Hepatocyte (in vitro differentiated cells): ENCODE measurements around the gene OR11G2. TPM values are rescaled to one million over a fixed set of nuclear protein-coding genes. Genes with fewer than 3 reads are reported as not detected.

Experiments used
- DNase-seq: peaks from one replicate; pipeline ENCODE4 v3.0.0-alpha.2; 2016; ENCODE audit warnings: low spot score
- H2AFZ ChIP-seq: fragments of 200-600 bp; sonication (generic); 2 replicates; pipeline ENCODE4 v1.6.0; 2016; ENCODE audit warnings: antibody characterized with exemption, mild to moderate bottlenecking
- H3K27ac ChIP-seq: fragments of 200-600 bp; sonication (generic); 2 replicates; pipeline ENCODE4 v1.5.1; 2016; ENCODE audit warnings: mild to moderate bottlenecking
- H3K27me3 ChIP-seq: fragments of 200-600 bp; sonication (generic); 2 replicates; pipeline ENCODE4 v1.6.1; 2016
- H3K36me3 ChIP-seq: fragments of 200-600 bp; sonication (generic); replicated peaks from 2 replicates; pipeline ENCODE4 v1.5.1; 2016; ENCODE audit warnings: low read depth; ENCODE audit not compliant: insufficient read depth
- H3K4me1 ChIP-seq: fragments of 200-600 bp; sonication (generic); 2 replicates; pipeline ENCODE4 v1.5.1; 2016; ENCODE audit warnings: mild to moderate bottlenecking, moderate library complexity; ENCODE audit not compliant: insufficient read depth
- H3K4me2 ChIP-seq: fragments of 200-600 bp; sonication (generic); 2 replicates; pipeline ENCODE4 v1.6.0; 2016
- H3K4me3 ChIP-seq: fragments of 200-600 bp; sonication (generic); 2 replicates; pipeline ENCODE4 v1.5.1; 2016; ENCODE audit warnings: mild to moderate bottlenecking
- H3K79me2 ChIP-seq: fragments of 200-600 bp; sonication (generic); 2 replicates; pipeline ENCODE4 v1.6.0; 2017; ENCODE audit warnings: mild to moderate bottlenecking
- H3K9me2 ChIP-seq: fragments of 200-600 bp; sonication (generic); replicated peaks from 2 replicates; pipeline ENCODE4 v1.6.0; 2017; ENCODE audit warnings: mild to moderate bottlenecking; ENCODE audit not compliant: insufficient read depth
- H3K9me3 ChIP-seq: fragments of 200-600 bp; sonication (generic); 2 replicates; pipeline ENCODE4 v1.5.1; 2016; ENCODE audit warnings: low read depth, mild to moderate bottlenecking
- H4K20me1 ChIP-seq: fragments of 200-600 bp; sonication (generic); 2 replicates; pipeline ENCODE4 v1.6.0; 2016; ENCODE audit warnings: mild to moderate bottlenecking; ENCODE audit not compliant: insufficient read depth, poor library complexity, severe bottlenecking
- EZH2 ChIP-seq: fragments of 200-600 bp; sonication (generic); IDR thresholded peaks from 2 replicates; pipeline ENCODE4 v1.6.1; 2016; ENCODE audit warnings: antibody characterized with exemption, mild to moderate bottlenecking, borderline replicate concordance
- EZH2phosphoT487 ChIP-seq: fragments of 200-600 bp; sonication (generic); IDR thresholded peaks from one replicate; pipeline ENCODE4 v1.6.1; 2018; ENCODE audit warnings: antibody characterized with exemption, mild to moderate bottlenecking, low read depth, moderate library complexity; ENCODE audit not compliant: unreplicated experiment, severe bottlenecking
- WGBS: methylation state at CpG from one replicate; pipeline ENCODE4 v1.1.6; 2016; ENCODE audit warnings: low lambda C conversion rate; ENCODE audit errors: missing lambda C conversion rate; 5-methylcytosine and 5-hydroxymethylcytosine counted together
- polyA plus RNA-seq: library from polyadenylated mRNA; unstranded; fragments of >200 nt; fragmentation: Nextera tagmentation; extraction: Ambion mirVana; gene quantifications from 2 replicates; pipeline ENCODE4 v1.2.1, GENCODE V29; 2016
- total RNA-seq: library from RNA; depleted of rRNA; stranded (reverse); fragments of >200 nt; gene quantifications from 2 replicates; pipeline ENCODE4 v1.2.3, GENCODE V29; 2014
- TF ChIP-seq, protein P1 (sequence below): fragments of 200-600 bp; sonication (generic); IDR thresholded peaks from 2 replicates; pipeline ENCODE4 v1.5.1; 2016; ENCODE audit warnings: antibody characterized with exemption, mild to moderate bottlenecking; ENCODE audit not compliant: poor library complexity

The OR11G2 gene, protein sequence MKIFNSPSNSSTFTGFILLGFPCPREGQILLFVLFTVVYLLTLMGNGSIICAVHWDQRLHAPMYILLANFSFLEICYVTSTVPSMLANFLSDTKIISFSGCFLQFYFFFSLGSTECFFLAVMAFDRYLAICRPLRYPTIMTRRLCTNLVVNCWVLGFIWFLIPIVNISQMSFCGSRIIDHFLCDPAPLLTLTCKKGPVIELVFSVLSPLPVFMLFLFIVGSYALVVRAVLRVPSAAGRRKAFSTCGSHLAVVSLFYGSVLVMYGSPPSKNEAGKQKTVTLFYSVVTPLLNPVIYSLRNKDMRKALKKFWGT
- total RNA-seq (not detected in 2 replicates), polyA plus RNA-seq (not detected in 2 replicates)

DNA sequence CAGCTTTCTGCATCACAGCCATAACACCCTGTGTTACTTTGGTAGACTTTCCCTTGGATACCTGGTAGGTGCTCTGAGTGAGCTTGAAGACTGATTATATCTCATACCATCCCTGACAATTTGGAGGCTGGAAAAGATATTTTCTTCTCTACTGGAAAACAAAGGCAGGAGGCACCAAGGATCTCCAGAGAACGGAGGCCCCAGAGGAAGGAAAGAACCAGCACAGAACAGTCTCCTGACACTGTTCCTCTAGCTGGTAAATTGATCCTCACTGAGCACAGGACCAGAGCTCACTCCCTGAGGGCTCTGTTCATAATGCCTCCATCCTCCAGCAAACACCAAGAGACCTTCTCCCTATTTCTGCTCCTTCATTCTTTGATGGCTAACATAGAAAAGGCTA lies at the start of gene OR11G2:
Gene OR11G2, plus strand, starts transcription at position 301 of the 400 bp plus-strand sequence. CDS start 6,542 bp downstream, outside the sequence.
- H3K9me3 ChIP-seq: no peaks in the 10 kb centered on the region
- H3K79me2 ChIP-seq: no peaks in the 10 kb centered on the region
- H3K4me3 ChIP-seq: no peak within 1 kb of the TSS
- WGBS: 30% methylated on average over 1 of the region's 1 CpG
- H3K9me2 ChIP-seq: no peaks in the 10 kb centered on the region
- no peak within 1 kb of the TSS for H3K4me2 ChIP-seq
- no peak within 1 kb of the TSS for H3K27ac ChIP-seq
- no peak for DNase-seq
- no peaks in the 10 kb centered on the region for H3K27me3 ChIP-seq
- TF ChIP-seq, protein P1, sequence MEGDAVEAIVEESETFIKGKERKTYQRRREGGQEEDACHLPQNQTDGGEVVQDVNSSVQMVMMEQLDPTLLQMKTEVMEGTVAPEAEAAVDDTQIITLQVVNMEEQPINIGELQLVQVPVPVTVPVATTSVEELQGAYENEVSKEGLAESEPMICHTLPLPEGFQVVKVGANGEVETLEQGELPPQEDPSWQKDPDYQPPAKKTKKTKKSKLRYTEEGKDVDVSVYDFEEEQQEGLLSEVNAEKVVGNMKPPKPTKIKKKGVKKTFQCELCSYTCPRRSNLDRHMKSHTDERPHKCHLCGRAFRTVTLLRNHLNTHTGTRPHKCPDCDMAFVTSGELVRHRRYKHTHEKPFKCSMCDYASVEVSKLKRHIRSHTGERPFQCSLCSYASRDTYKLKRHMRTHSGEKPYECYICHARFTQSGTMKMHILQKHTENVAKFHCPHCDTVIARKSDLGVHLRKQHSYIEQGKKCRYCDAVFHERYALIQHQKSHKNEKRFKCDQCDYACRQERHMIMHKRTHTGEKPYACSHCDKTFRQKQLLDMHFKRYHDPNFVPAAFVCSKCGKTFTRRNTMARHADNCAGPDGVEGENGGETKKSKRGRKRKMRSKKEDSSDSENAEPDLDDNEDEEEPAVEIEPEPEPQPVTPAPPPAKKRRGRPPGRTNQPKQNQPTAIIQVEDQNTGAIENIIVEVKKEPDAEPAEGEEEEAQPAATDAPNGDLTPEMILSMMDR: no peak
- no peak for TF ChIP-seq EZH2phosphoT487
- no peak for TF ChIP-seq EZH2
- H4K20me1 ChIP-seq: no peaks in the 10 kb centered on the region
- H3K36me3 ChIP-seq: no peaks in the 10 kb centered on the region
- no peaks in the 10 kb centered on the region for H3K4me1 ChIP-seq
- H2AFZ ChIP-seq: no peak within 1 kb of the TSS

- no peak overlapping the region for H3K4me3 ChIP-seq
- no peak overlapping the region for H3K4me2 ChIP-seq
- no peaks in the 10 kb centered on the region for H3K36me3 ChIP-seq
- no peaks in the 10 kb centered on the region for H4K20me1 ChIP-seq
- WGBS: 42% methylated on average over 7 of the region's 7 CpGs
- no peak overlapping the region for H2AFZ ChIP-seq
- DNase-seq: no peak
- TF ChIP-seq, protein P1: no peak
- TF ChIP-seq EZH2phosphoT487 (no peak), EZH2 (no peak)
- no peak overlapping the region for H3K27ac ChIP-seq
- H3K4me1 ChIP-seq: no peaks in the 10 kb centered on the region
- no peaks in the 10 kb centered on the region for H3K79me2 ChIP-seq
- no peaks in the 10 kb centered on the region for H3K9me2 ChIP-seq
- peaks cover 9% of the 10 kb centered on the region for H3K9me3 ChIP-seq
- no peaks in the 10 kb centered on the region for H3K27me3 ChIP-seq
These were observed 46.8 kb upstream of the OR11G2 start for GRCh38 chr14:20143911-20144310.

GRCh38 chr14:20144820-20145219 lies 45.9 kb upstream of the OR11G2 start:
- WGBS: 50% methylated on average over 1 of the region's 1 CpG

DNA sequence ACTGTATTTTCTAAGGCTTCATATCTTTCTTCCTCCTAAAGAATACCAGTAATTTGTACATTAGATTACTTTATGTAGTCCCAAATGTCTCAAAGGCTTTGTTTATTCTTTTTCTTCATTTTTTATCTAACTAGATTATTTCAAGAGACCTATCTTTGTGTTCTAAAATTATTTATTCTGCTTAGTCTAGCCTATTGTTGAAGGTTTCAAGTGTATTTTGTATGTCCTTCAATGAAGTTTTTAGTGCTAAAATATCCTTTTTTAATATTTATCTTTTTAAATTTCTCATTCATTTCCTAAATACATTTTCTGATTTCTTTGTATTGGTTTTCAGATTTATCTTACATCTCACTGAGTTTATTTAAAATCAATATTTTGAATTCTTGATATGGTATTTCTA lies 26.2 kb upstream of the OR11G2 start:
- no peak overlapping the region for H3K27ac ChIP-seq
- no peaks in the 10 kb centered on the region for H3K27me3 ChIP-seq
- H3K4me3 ChIP-seq: no peak overlapping the region
- H2AFZ ChIP-seq: no peak overlapping the region
- no peaks in the 10 kb centered on the region for H4K20me1 ChIP-seq
- DNase-seq: no peak
- no peaks in the 10 kb centered on the region for H3K36me3 ChIP-seq
- H3K79me2 ChIP-seq: no peaks in the 10 kb centered on the region
- no peak overlapping the region for H3K4me2 ChIP-seq
- H3K9me3 ChIP-seq: peaks cover 3% of the 10 kb centered on the region
- TF ChIP-seq, protein P1: no peak
- no peak for TF ChIP-seq EZH2
- no peak for TF ChIP-seq EZH2phosphoT487
- H3K4me1 ChIP-seq: no peaks in the 10 kb centered on the region
- H3K9me2 ChIP-seq: no peaks in the 10 kb centered on the region

More at GRCh38 chr14:20144820-20145219, 45.9 kb upstream of the OR11G2 start:
- no peaks in the 10 kb centered on the region for H3K79me2 ChIP-seq
- no peaks in the 10 kb centered on the region for H3K9me2 ChIP-seq
- no peak for TF ChIP-seq EZH2phosphoT487
- no peak overlapping the region for H3K4me2 ChIP-seq
- no peaks in the 10 kb centered on the region for H3K27me3 ChIP-seq
- peaks cover 4% of the 10 kb centered on the region for H3K9me3 ChIP-seq
- DNase-seq: no peak
- H3K4me1 ChIP-seq: no peaks in the 10 kb centered on the region
- H3K4me3 ChIP-seq: no peak overlapping the region
- H4K20me1 ChIP-seq: no peaks in the 10 kb centered on the region
- H2AFZ ChIP-seq: no peak overlapping the region
- H3K36me3 ChIP-seq: no peaks in the 10 kb centered on the region
- H3K27ac ChIP-seq: no peak overlapping the region
